ENCODE results near the gene NOTUM.

DNA sequence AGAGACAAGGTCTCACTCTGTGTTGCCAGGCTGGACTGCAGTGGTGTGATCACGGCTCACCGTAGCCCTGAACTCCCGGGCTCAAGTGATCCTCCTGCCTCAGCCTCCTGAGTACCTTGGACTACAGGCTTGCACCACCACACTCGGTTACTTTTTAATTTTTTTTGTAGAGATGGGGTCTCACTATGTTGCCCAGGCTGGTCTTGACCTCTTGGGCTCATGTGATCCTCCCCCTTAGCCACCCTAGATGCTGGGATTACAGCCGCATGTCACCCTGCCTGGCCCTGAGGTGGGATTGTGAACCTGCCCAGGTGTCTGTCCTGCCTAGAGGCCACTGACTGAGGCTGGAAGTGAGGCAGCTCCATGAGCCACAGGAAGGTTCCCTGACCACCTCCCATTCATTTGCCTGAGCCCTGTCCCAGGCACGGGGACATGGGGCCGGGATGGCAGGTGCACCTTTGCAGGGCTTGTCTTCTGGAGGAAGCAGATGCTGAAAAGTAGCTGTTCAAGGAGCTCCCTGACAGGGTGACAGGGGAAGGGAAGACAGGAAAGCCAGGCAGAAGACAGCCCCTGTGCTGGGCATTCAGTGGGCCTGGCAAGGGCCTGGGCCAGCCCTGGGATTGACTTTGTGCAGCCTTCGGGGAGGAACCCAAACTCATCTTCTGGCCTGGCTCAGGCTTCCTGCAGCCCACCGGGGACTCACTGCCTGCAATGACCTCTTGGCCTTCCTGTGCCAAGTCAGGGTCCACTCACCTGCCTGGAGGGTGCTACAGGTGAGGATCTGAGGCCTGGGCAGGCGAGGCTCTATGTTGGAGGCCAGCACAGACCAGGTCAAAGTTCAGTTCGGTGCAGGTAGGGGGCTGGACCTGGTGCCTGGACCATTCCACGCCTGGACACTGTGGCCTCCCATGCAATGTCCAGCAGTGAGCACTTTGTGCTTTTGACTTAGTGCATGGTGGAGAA lies 8.1 kb upstream of the NOTUM start:
- TF ChIP-seq, protein P1, sequence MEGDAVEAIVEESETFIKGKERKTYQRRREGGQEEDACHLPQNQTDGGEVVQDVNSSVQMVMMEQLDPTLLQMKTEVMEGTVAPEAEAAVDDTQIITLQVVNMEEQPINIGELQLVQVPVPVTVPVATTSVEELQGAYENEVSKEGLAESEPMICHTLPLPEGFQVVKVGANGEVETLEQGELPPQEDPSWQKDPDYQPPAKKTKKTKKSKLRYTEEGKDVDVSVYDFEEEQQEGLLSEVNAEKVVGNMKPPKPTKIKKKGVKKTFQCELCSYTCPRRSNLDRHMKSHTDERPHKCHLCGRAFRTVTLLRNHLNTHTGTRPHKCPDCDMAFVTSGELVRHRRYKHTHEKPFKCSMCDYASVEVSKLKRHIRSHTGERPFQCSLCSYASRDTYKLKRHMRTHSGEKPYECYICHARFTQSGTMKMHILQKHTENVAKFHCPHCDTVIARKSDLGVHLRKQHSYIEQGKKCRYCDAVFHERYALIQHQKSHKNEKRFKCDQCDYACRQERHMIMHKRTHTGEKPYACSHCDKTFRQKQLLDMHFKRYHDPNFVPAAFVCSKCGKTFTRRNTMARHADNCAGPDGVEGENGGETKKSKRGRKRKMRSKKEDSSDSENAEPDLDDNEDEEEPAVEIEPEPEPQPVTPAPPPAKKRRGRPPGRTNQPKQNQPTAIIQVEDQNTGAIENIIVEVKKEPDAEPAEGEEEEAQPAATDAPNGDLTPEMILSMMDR (conservative IDR thresholded peaks at IDR 0.05; ENCODE audit: low read depth in 2 of 2), result no peak
- TF ChIP-seq EZH2 (IDR thresholded peaks at IDR 0.05; ENCODE audit: low read depth, unreplicated experiment), result no peak
- TF ChIP-seq POLR2AphosphoS5 (IDR thresholded peaks at IDR 0.05; ENCODE audit: low read depth), result no peak
- TF ChIP-seq EZH2phosphoT487 (IDR thresholded peaks at IDR 0.05; ENCODE audit: unreplicated experiment), result no peak
- no peak for TF ChIP-seq JUNB (IDR thresholded peaks at IDR 0.05; ENCODE audit: unreplicated experiment)
- TF ChIP-seq ZNF114 (CRISPR knock-in tag; IDR thresholded peaks at IDR 0.05), result no peak
- TF ChIP-seq, protein P2, sequence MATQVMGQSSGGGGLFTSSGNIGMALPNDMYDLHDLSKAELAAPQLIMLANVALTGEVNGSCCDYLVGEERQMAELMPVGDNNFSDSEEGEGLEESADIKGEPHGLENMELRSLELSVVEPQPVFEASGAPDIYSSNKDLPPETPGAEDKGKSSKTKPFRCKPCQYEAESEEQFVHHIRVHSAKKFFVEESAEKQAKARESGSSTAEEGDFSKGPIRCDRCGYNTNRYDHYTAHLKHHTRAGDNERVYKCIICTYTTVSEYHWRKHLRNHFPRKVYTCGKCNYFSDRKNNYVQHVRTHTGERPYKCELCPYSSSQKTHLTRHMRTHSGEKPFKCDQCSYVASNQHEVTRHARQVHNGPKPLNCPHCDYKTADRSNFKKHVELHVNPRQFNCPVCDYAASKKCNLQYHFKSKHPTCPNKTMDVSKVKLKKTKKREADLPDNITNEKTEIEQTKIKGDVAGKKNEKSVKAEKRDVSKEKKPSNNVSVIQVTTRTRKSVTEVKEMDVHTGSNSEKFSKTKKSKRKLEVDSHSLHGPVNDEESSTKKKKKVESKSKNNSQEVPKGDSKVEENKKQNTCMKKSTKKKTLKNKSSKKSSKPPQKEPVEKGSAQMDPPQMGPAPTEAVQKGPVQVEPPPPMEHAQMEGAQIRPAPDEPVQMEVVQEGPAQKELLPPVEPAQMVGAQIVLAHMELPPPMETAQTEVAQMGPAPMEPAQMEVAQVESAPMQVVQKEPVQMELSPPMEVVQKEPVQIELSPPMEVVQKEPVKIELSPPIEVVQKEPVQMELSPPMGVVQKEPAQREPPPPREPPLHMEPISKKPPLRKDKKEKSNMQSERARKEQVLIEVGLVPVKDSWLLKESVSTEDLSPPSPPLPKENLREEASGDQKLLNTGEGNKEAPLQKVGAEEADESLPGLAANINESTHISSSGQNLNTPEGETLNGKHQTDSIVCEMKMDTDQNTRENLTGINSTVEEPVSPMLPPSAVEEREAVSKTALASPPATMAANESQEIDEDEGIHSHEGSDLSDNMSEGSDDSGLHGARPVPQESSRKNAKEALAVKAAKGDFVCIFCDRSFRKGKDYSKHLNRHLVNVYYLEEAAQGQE (IDR thresholded peaks at IDR 0.05; ENCODE audit: unreplicated experiment), result no peak
- TF ChIP-seq CREB1 (CRISPR knock-in tag; IDR thresholded peaks at IDR 0.05; ENCODE audit: low read depth), result no peak

Data from GM23338 (cell line).